GM23338 (cell line): ENCODE data around the gene FES.

Source experiments
- CREB1 ChIP-seq: fragments of 250-450 bp; sonication (Bioruptor Pico); IDR thresholded peaks from 2 replicates; pipeline ENCODE4 v1.5.0; 2020; ENCODE audit warnings: low read depth, mild to moderate bottlenecking, moderate library complexity
- CTCF ChIP-seq, 2 experiments: fragments of 200-600 bp in 1 of 2; sonication (generic) in 1 of 2; conservative IDR thresholded peaks; 2 replicates each; pipeline versions ENCODE4 v1.5.1 to v1.6.1; 2016 to 2017; ENCODE audit warnings: antibody characterized with exemption in 2 of 2, low read depth in 2 of 2, mild to moderate bottlenecking in 2 of 2, moderate library complexity in 1 of 2
- EZH2 ChIP-seq: fragments of 200-600 bp; sonication (generic); IDR thresholded peaks from one replicate; pipeline ENCODE4 v1.8.0; 2017; ENCODE audit warnings: antibody characterized with exemption, mild to moderate bottlenecking, low read depth; ENCODE audit not compliant: unreplicated experiment
- EZH2phosphoT487 ChIP-seq: fragments of 200-600 bp; sonication (generic); IDR thresholded peaks from one replicate; pipeline ENCODE4 v1.8.1; 2018; ENCODE audit warnings: antibody characterized with exemption; ENCODE audit not compliant: unreplicated experiment
- POLR2AphosphoS5 ChIP-seq: IDR thresholded peaks from 2 replicates; pipeline ENCODE4 v1.6.1; 2016; ENCODE audit warnings: antibody characterized with exemption, low read depth
- REST ChIP-seq: IDR thresholded peaks from one replicate; pipeline ENCODE4 v1.6.1; 2018; ENCODE audit warnings: antibody characterized with exemption; ENCODE audit not compliant: unreplicated experiment
- ZNF114 ChIP-seq: fragments of 250-450 bp; sonication (Bioruptor Pico); IDR thresholded peaks from 2 replicates; pipeline ENCODE4 v1.5.0; 2020; ENCODE audit warnings: mild to moderate bottlenecking, moderate library complexity

DNA sequence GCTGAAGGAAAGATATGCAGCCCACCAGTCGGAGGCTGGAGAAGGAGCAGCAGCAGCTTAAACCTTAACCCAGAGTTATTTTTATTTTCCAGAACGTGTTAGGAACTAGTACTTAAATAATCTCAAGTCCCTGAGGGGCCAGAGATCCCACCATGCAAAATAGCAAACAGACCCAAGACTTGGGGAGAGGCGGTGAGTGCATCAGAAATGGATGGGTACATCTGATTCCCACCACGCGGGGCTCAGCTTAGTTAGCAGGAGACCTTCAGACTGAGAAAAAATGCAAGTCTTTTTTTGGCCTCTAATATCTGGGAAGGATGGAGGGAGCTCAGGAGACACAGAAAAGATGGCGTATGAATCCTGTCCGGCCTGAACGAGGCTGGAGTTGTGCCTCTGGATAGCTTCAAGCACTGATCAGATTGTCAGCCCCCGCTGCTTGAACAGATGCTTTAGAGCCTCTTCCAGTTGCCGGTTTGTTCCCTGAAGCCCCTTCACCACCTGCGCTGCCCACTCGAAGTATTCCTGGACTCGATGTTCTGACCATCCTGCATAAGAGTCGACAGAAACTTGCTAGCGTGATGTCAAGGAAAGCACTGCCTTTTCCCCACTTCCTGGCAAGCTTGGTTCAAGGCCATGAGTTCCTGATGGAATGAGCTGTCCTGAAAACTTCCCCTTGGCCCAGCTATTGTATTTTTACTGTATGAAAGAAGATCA lies 46.7 kb downstream of the FES start:
- TF ChIP-seq CTCF (conservative IDR thresholded peaks at IDR 0.05; ENCODE audit: low read depth in 2 of 2) (no peak), POLR2AphosphoS5 (no peak), REST (no peak), EZH2phosphoT487 (no peak), CREB1 (no peak), ZNF114 (CRISPR knock-in tag) (no peak), EZH2 (no peak)
